Stimulated activated CD8-positive, alpha-beta memory T cell treated with anti-CD3 and anti-CD28 coated beads, Interleukin-12 subunit alpha, Interleukin-12 subunit beta, amount 100 ng/mL, for 24 hours (primary cell): Measurements from ENCODE around the gene KDM7A.

Experiments used
- DNase-seq: peaks from one replicate; pipeline ENCODE4 v3.0.0-alpha.2; 2020; ENCODE audit errors: extremely low read depth

The KDM7A gene

GRCh38 chr7:140082770-140083169 lies 94.0 kb downstream of the KDM7A start:
- no peak for DNase-seq

GRCh38 chr7:140081774-140082425 lies 94.9 kb downstream of the KDM7A start:
- no peak for DNase-seq

- DNase-seq = no peak
Measured at GRCh38 chr7:140080919-140081318, 95.9 kb downstream of the KDM7A start.

- DNase-seq = no peak
Measured at GRCh38 chr7:140079121-140079536, 97.7 kb downstream of the KDM7A start.

- DNase-seq = no peak
Measured at GRCh38 chr7:140078392-140078791, 98.4 kb downstream of the KDM7A start.

GRCh38 chr7:140074780-140075179 lies 102.0 kb downstream of the KDM7A start:
- no peak for DNase-seq

- DNase-seq = no peak
Measured at GRCh38 chr7:140070546-140070945, 106.2 kb downstream of the KDM7A start.

- DNase-seq = no peak
Measured at GRCh38 chr7:140069298-140069949, 107.4 kb downstream of the KDM7A start.

GRCh38 chr7:140068033-140068432 lies 108.8 kb downstream of the KDM7A start:
- no peak for DNase-seq

- DNase-seq = no peak
Measured at GRCh38 chr7:140067052-140067451, 109.7 kb downstream of the KDM7A start.

- peak; percentile 66 for DNase-seq
Measured at GRCh38 chr7:140062528-140063299, 114.1 kb downstream of the KDM7A start, which contains the start of gene PARP12. PARP12 (minus strand) TSS chr7:140062951; CDS start chr7:140062847, 104 bp downstream.

- DNase-seq = no peak
Measured at GRCh38 chr7:140062118-140062527, 114.7 kb downstream of the KDM7A start.

- DNase-seq = no peak
Measured at GRCh38 chr7:140061607-140061930, 115.2 kb downstream of the KDM7A start.

- no peak for DNase-seq
Measured at GRCh38 chr7:140060788-140061606, 115.8 kb downstream of the KDM7A start.

GRCh38 chr7:140060243-140060630 lies 116.5 kb downstream of the KDM7A start:
- no peak for DNase-seq

- no peak for DNase-seq
Measured at GRCh38 chr7:140059273-140060242, 117.2 kb downstream of the KDM7A start.

- no peak for DNase-seq
Measured at GRCh38 chr7:140058517-140058916, 118.3 kb downstream of the KDM7A start.

GRCh38 chr7:140057143-140057535 lies 119.6 kb downstream of the KDM7A start:
- no peak for DNase-seq

- no peak for DNase-seq
Measured at GRCh38 chr7:140056431-140057142, 120.2 kb downstream of the KDM7A start.

- no peak for DNase-seq
Measured at GRCh38 chr7:140055833-140056232, 121.0 kb downstream of the KDM7A start.
